ENCODE measurements around the gene PCDH9.

DNA sequence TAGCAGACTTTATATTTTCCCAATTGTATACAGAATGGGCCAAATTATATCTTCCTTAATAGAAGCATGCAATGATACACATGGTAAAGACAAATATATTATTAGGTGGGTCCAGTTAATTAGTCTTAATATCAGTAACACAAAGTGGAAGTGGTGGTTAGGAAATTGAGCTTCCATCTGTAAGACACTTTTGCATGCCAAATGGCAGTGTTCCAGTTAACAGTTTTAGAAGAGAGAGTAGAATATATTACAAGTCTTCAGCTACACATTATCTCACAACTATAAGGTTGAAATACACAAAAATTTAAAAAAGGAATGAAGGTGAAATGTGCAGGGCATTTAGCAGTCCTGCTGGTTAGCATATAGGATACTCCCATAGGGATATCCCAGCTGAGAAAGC, 536.5 kb downstream of the PCDH9 start:
- TF ChIP-seq CTCF (conservative IDR thresholded peaks at IDR 0.05 in 1 of 2, IDR thresholded peaks at IDR 0.05 in 1 of 2; ENCODE audit: extremely low read depth in 1 of 2, insufficient read depth in 1 of 2, low read depth in 1 of 2, low read length in 2 of 2) = no peak
- TF ChIP-seq EZH2 (IDR thresholded peaks at IDR 0.05; ENCODE audit: borderline replicate concordance, low read length) = no peak

Data from mammary epithelial cell (primary cell).